ENCODE data around the gene MLANA.

The MLANA gene

GRCh38 chr9:5909976-5910375 lies 19.3 kb downstream of the MLANA start:
- no peak for DNase-seq

GRCh38 chr9:5910413-5911057 lies 19.8 kb downstream of the MLANA start:
- DNase-seq: no peak

DNA sequence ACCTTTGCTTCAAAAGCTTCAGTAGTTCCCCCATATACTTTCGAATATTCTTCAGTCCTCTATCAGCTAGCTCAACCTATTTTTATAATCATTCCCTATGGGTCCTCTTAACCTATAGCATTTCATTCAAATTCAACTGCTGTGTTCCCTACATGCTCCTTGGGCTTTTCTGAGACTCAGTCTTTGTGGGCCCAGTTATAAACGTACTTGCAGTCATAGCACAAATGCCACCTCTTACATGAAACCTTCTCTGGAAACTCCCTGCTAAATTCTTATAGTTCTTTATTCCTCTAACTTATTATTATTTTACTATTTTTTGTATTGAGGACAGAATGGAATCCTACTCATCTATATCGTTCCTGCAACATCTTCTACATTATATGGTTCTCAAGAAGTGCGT lies 24.7 kb downstream of the MLANA start:
- no peak for DNase-seq

- DNase-seq: no peak
Measured at GRCh38 chr9:5917273-5917672, 26.6 kb downstream of the MLANA start.

DNA sequence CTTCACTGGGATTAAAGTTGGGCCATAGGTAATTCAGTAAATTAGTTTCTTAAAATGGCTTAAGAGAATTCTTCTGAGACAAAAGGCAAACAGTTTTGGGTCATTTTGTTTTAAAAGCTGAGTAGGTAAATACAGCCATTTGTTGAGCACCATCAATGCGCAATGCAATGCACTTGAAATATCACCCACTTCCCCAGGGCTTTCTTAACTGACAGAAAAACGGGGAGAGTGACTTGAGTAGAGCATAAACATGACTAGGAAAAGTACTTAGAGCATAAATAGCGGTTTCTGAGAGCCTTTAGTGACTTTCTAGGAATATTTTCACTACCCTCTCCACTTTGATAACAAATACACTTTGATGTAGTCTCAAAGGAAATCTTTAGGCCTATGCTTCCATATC lies 27.2 kb downstream of the MLANA start:
- no peak for DNase-seq

GRCh38 chr9:5918460-5918859 lies 27.8 kb downstream of the MLANA start:
- DNase-seq: no peak

DNA sequence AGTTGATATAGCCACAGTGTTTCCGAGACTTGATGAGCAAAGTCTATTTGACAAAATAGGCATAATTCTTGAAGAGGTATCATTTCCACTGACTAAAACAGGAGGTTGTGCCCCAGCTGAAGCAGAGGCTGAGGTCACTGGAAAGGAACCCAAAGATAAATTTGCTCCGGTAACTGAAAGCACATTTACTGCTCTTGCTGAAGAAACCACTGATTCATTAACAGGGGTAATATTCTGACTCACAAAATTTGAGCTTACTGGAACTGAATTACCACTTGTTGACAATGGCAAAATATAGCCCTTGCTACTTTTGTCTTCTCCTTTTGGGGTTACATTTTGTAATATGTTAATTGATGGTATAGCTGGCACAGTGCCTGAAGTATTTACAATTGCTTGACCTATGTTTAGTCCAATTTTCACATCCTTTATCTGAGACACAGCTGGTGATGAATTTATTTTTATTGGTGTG lies 30.2 kb downstream of the MLANA start:
- no peak for DNase-seq

GRCh38 chr9:5922192-5922591 lies 31.5 kb downstream of the MLANA start:
- no peak for DNase-seq

DNA sequence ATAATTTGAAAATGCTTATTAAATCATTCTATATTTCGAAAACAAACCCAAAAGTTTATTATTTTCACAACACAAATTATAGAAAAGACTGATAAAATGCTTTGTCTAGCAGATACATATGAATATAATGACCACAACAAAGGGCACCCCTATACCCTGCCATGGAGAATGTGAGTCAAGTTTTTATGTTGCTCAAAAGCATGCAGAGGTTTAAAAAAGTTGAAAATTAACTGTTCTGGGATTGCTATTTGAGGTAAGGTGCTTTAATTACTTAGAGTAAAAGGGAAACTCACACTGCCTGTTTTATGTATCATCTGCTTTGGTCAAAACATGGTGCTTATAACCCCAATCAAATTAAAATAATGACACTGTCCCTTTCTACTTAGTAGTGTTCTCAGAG lies 41.0 kb downstream of the MLANA start:
- DNase-seq: no peak

GRCh38 chr9:5938449-5938848 lies 47.8 kb downstream of the MLANA start:
- no peak for DNase-seq

DNA sequence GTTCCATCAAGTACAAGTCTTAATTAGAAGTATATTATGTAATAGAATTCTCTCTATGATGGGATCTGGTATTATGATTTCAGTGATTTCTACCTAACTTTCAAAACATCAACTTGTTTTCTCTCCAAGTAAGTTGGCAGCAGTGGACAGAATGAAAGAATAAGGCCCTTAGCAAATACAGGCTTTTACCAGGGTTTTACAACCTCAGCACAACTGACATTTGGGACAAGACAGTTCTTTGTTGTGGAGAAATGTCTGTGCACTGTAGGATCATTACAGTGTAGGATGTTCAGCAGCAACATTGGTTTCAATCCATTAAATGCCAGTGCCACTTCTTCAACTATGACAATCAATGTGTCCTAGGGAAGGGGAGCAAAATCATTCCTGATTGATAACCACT lies 48.8 kb downstream of the MLANA start:
- no peak for DNase-seq

- no peak for DNase-seq
Measured at GRCh38 chr9:5941214-5941613, 50.5 kb downstream of the MLANA start.

GRCh38 chr9:5945112-5945511 lies 54.4 kb downstream of the MLANA start:
- no peak for DNase-seq

GRCh38 chr9:5947912-5948311 lies 57.2 kb downstream of the MLANA start:
- DNase-seq: no peak

DNA sequence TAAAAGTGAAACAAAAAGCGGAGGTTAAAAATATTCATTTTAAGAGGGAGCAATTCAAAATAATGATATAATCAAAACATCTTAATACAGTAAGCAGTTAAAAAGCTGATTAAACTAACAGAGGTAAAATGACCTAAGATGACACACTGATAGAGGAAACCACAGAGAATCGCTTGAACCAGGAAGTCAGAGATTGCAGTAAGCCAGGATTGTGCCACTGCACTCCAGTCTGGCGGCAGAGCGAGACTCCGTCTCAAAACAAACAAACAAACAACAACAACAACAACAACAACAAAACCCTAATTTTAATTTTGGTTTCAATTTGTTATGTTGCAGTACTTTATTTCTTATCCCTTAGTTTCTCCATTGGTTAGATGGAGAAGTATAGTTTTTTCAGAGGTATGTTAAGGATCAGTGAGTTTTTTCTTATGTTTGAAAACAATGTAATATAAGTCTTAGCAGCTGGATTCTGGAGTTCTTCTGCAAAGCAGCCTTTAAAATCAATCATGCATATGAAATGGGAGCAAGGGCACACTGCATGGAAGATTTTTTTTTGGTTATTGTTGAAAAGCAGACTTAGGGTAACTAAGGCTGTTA lies 58.5 kb downstream of the MLANA start:
- no peak for DNase-seq

- DNase-seq: no peak
Measured at GRCh38 chr9:5950261-5950660, 59.6 kb downstream of the MLANA start.

DNA sequence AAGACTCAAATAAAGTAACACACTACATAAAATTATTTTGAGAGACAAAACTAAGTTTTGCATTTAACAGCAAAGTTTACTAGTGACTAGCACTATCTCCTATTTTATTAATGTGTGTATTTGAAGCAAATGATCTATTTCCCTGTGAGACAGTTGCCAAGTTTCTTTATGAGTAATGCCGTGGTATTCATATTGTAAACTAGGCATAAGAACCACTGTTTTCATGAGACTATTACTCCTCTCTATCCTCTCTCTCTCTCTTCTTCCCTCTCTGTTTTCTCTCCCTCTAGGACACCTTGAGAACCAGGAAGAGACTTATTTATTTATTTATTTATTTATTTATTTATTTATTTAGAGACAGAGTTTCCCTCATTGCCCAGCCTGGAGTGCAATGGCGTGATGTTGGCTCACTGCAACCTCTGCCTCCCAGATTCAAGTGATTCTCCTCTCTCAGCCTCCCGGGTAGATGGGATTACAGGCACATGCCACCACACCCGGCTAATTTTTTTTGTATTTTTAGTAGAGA lies 61.1 kb downstream of the MLANA start:
- DNase-seq: no peak

- DNase-seq: peak in 1 of 2 experiments; percentile 23
Measured at GRCh38 chr9:5953743-5954707, 63.3 kb downstream of the MLANA start.

DNA sequence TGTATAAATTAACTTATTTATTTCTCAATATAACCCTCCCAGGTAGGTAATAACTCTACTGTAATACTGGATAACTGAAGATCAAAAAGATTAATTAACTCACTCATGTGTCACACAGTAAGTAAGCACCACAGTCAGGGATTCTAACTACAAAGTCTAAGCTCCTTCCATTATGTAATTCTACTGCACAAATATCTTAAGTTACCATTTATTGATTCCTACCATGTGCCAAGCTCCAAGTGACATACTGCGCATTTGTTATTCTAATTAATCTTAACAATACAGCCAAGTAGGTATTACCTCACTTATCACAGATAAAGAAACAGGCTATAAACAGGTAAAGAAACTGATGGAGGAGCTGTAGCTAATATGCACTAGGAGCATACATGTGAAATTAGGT lies 66.5 kb downstream of the MLANA start:
- DNase-seq: no peak

- no peak for DNase-seq
Measured at GRCh38 chr9:5958273-5958672, 67.6 kb downstream of the MLANA start.
